ENCODE results near the gene HHIPL1. TPM values are rescaled to one million over a fixed set of nuclear protein-coding genes. Genes with fewer than 3 reads are reported as not detected.

HHIPL1 gene
- total RNA-seq, 1 experiment from 2014 or later: 2.6 TPM

- WGBS (ENCODE audit: extremely low coverage, insufficient read length, low lambda C conversion rate): no CpG with 5 or more reads among the region's 3 CpGs
- Histone ChIP-seq H3T11ph (ENCODE audit: low read length) (no peak overlapping the region), H2BK20ac (ENCODE audit: low read depth, low read length, poor library complexity, severe bottlenecking) (no peak overlapping the region), H3K23me2 (ENCODE audit: insufficient read length, low read depth, low read length, poor library complexity, severe bottlenecking) (peaks cover 4% of the 10 kb centered on the region), H2BK15ac (ENCODE audit: low read depth, low read length) (no peak overlapping the region), H2BK120ac (ENCODE audit: low read depth, low read length, poor library complexity, severe bottlenecking) (no peak overlapping the region), H3K56ac (ENCODE audit: insufficient read length, low read depth, low read length) (no peak overlapping the region), H2BK5ac (ENCODE audit: insufficient read length, low read length) (no peak overlapping the region), H3K14ac (ENCODE audit: insufficient read depth, low read length) (no peak overlapping the region), H4K20me1 (ENCODE audit: control insufficient read depth, insufficient read depth, insufficient read length) (no peaks in the 10 kb centered on the region), H2AFZ (ENCODE audit: low read length) (no peak overlapping the region), H4K8ac (replicated peaks; ENCODE audit: insufficient read length, low read depth, low read length) (no peak overlapping the region), H3K18ac (ENCODE audit: insufficient read length, low read depth, low read length) (no peak overlapping the region), H3K9me3 (ENCODE audit: control insufficient read depth, low read depth, low read length) (peaks cover 11% of the 10 kb centered on the region), H3K9ac (ENCODE audit: extremely low read depth, insufficient read length, low read length) (no peak overlapping the region), H2AK5ac (ENCODE audit: insufficient read length, low read length) (no peak overlapping the region), H3K79me1 (ENCODE audit: insufficient read depth, low read depth, low read length, poor library complexity, severe bottlenecking) (no peaks in the 10 kb centered on the region), H3K23ac (ENCODE audit: insufficient read length, low read depth, low read length) (no peak overlapping the region), H3K4me1 (ENCODE audit: insufficient read depth, low read length) (no peaks in the 10 kb centered on the region), H3K4me2 (ENCODE audit: insufficient read depth, insufficient read length, low read length) (no peak overlapping the region), H4K91ac (ENCODE audit: insufficient read length, low read depth, low read length) (no peak overlapping the region), H3K27me3 (ENCODE audit: insufficient read depth, low read length) (no peaks in the 10 kb centered on the region), H3K79me2 (ENCODE audit: insufficient read depth, low read length) (no peaks in the 10 kb centered on the region), H3K27ac (ENCODE audit: insufficient read length, low read depth, low read length) (no peak overlapping the region), H2BK12ac (ENCODE audit: insufficient read length, low read depth, low read length) (no peak overlapping the region), H3K4ac (ENCODE audit: low read depth, low read length) (no peak overlapping the region), H4K5ac (ENCODE audit: insufficient read length, low read depth, low read length) (no peak overlapping the region)
- H3K4me3 Mint-ChIP-seq: no peak overlapping the region
- H3K27me3 Mint-ChIP-seq (ENCODE audit: low read depth): peaks cover 12% of the 10 kb centered on the region
- H3K9me3 Mint-ChIP-seq: peaks cover 26 to 27% of the 10 kb centered on the region in 2 experiments
- no peak overlapping the region for H3K27ac Mint-ChIP-seq
- no peaks in the 10 kb centered on the region for H3K4me1 Mint-ChIP-seq
- H3K36me3 Mint-ChIP-seq (ENCODE audit: insufficient read depth in 1 of 3, low read depth in 3 of 3): peaks cover 16 to 24% (median 18%) of the 10 kb centered on the region in 3 experiments
- TF ChIP-seq CTCF (conservative IDR thresholded peaks at IDR 0.05): no peak
- no peak for DNase-seq
Measured at GRCh38 chr14:99703381-99703780, 58.5 kb downstream of the HHIPL1 start.

Measured in H9 (cell line).